CD14-positive monocyte (primary cell): ENCODE data around the gene ALDH1B1. TPM values are rescaled to one million over a fixed set of nuclear protein-coding genes. Genes with fewer than 3 reads are reported as not detected.

ENCODE experiments used
- DNase-seq, 3 donors: peaks; one replicate each; pipeline ENCODE4 v3.0.0-alpha.2; 2011 to 2022
- H2AFZ ChIP-seq: 2 replicates; pipeline ENCODE4 v1.6.0; 2012; ENCODE audit warnings: mild to moderate bottlenecking, low read depth, low read length, inconsistent platforms; ENCODE audit not compliant: insufficient read depth, poor library complexity, severe bottlenecking
- H3K27ac ChIP-seq, 2 donors: 1 replicate in 1 of 2; 2 replicates in 1 of 2; pipeline ENCODE4 v1.5.1; 2012 to 2013; ENCODE audit warnings: low read length in 2 of 2, control low read depth in 1 of 2, inconsistent platforms in 1 of 2, low read depth in 1 of 2, mild to moderate bottlenecking in 1 of 2
- H3K27me3 ChIP-seq, 2 donors: one replicate each; pipeline versions ENCODE4 v1.6.0 to v1.6.1; 2011 to 2013; ENCODE audit warnings: low read length in 2 of 2; ENCODE audit not compliant: control insufficient read depth in 2 of 2, insufficient read depth in 2 of 2
- H3K36me3 ChIP-seq, 2 donors: replicated peaks in 1 of 2; 1 replicate in 1 of 2; 2 replicates in 1 of 2; pipeline versions ENCODE4 v1.5.1 to v1.6.1; 2012 to 2013; ENCODE audit warnings: low read length in 2 of 2, control low read depth in 1 of 2, inconsistent platforms in 1 of 2, mild to moderate bottlenecking in 1 of 2; ENCODE audit not compliant: insufficient read depth in 2 of 2, control insufficient read depth in 1 of 2
- H3K4me1 ChIP-seq, 2 donors: 1 replicate in 1 of 2; 2 replicates in 1 of 2; pipeline versions ENCODE4 v1.5.1 to v1.6.1; 2012 to 2013; ENCODE audit warnings: low read length in 2 of 2, control low read depth in 1 of 2, inconsistent platforms in 1 of 2, mild to moderate bottlenecking in 1 of 2, moderate library complexity in 1 of 2; ENCODE audit not compliant: insufficient read depth in 2 of 2, control insufficient read depth in 1 of 2
- H3K4me2 ChIP-seq: replicated peaks from 2 replicates; pipeline ENCODE3; 2012; ENCODE audit warnings: low read length, moderate library complexity, mild to moderate bottlenecking; ENCODE audit not compliant: poor library complexity, severe bottlenecking; ENCODE audit errors: extremely low read depth
- H3K4me3 ChIP-seq, 3 experiments: fragments of 200-600 bp in 1 of 3; sonication (generic) in 1 of 3; replicated peaks in 1 of 3; 1 replicate in 2 of 3; 2 replicates in 1 of 3; pipeline ENCODE4 v1.5.1; 2011 to 2013; ENCODE audit warnings: low read length in 3 of 3, mild to moderate bottlenecking in 3 of 3, control low read depth in 2 of 3, low read depth in 2 of 3, inconsistent platforms in 1 of 3, moderate library complexity in 1 of 3
- H3K79me2 ChIP-seq: 2 replicates; pipeline ENCODE4 v1.6.0; 2012; ENCODE audit warnings: mild to moderate bottlenecking, control low read depth, inconsistent platforms, low read length, moderate library complexity; ENCODE audit not compliant: insufficient read depth
- H3K9ac ChIP-seq: 2 replicates; pipeline ENCODE4 v1.6.0; 2017; ENCODE audit warnings: low read length, mild to moderate bottlenecking; ENCODE audit not compliant: insufficient read depth, poor library complexity, severe bottlenecking
- H3K9me3 ChIP-seq, 2 donors: replicated peaks in 1 of 2; 1 replicate in 1 of 2; 2 replicates in 1 of 2; pipeline versions ENCODE4 v1.5.1 to v1.6.1; 2012 to 2013; ENCODE audit warnings: low read length in 2 of 2, control low read depth in 1 of 2; ENCODE audit not compliant: control insufficient read depth in 1 of 2, insufficient read depth in 1 of 2
- H4K20me1 ChIP-seq: 2 replicates; pipeline ENCODE4 v1.6.0; 2012; ENCODE audit warnings: mild to moderate bottlenecking, low read length, control low read depth, moderate library complexity; ENCODE audit not compliant: insufficient read depth
- H3K27ac Mint-ChIP-seq, 7 donors: one replicate each; pipeline ENCODE4 v1.8.0; 2020; ENCODE audit warnings: mild to moderate bottlenecking in 7 of 7, mixed read lengths in 7 of 7, moderate library complexity in 6 of 7, inconsistent platforms in 2 of 7
- H3K27me3 Mint-ChIP-seq, 3 donors: one replicate each; pipeline ENCODE4 v1.8.0; 2021 to 2022; ENCODE audit warnings: low read depth in 3 of 3, mild to moderate bottlenecking in 3 of 3, mixed read lengths in 3 of 3, moderate library complexity in 3 of 3, inconsistent platforms in 1 of 3
- H3K36me3 Mint-ChIP-seq, 2 donors: one replicate each; pipeline ENCODE4 v1.8.0; 2020; ENCODE audit warnings: mixed read lengths in 2 of 2, inconsistent platforms in 1 of 2, mild to moderate bottlenecking in 1 of 2
- H3K4me1 Mint-ChIP-seq: one replicate; pipeline ENCODE4 v1.8.0; 2020; ENCODE audit warnings: mild to moderate bottlenecking, mixed read lengths
- H3K4me3 Mint-ChIP-seq, 2 donors: one replicate each; pipeline ENCODE4 v1.8.0; 2020; ENCODE audit warnings: mild to moderate bottlenecking in 2 of 2, mixed read lengths in 2 of 2, moderate library complexity in 1 of 2
- H3K9me3 Mint-ChIP-seq, 7 donors: one replicate each; pipeline ENCODE4 v1.8.0; 2020 to 2022; ENCODE audit warnings: mixed read lengths in 7 of 7, mild to moderate bottlenecking in 6 of 7, moderate library complexity in 6 of 7, inconsistent platforms in 2 of 7
- WGBS: methylation state at CpG from one replicate; pipeline ENCODE4 v1.1.5; 2013; ENCODE audit warnings: missing lambda C conversion rate; ENCODE audit not compliant: insufficient coverage; 5-methylcytosine and 5-hydroxymethylcytosine counted together
- intact Hi-C, 2 donors: fragments of 100-400 bp; cut with micrococcal nuclease; formaldehyde crosslinking; loops; one replicate each; pipeline versions ENCODE4 v1.15.0 to v1.15.1; 2023
- polyA plus RNA-seq, 3 donors: library from polyadenylated mRNA; depleted of rRNA in 1 of 3; unstranded in 2 of 3; stranded (reverse) in 1 of 3; fragments of 300-500 nt in 2 of 3; fragments of >200 nt in 1 of 3; fragmentation: Illumina TruSeq in 2 of 3; gene quantifications; 1 replicate in 2 of 3; 2 replicates in 1 of 3; pipeline ENCODE4 v1.2.3, GENCODE V29; 2012 to 2021
- TF ChIP-seq, protein P1 (sequence below): fragments of 200-600 bp; IDR thresholded peaks from one replicate; pipeline ENCODE4 v1.8.0; 2022; ENCODE audit warnings: antibody characterized with exemption, mild to moderate bottlenecking

ALDH1B1 gene
- polyA plus RNA-seq, 3 donors, result 1.00 to 4.5 (median 3.8) TPM

DNA sequence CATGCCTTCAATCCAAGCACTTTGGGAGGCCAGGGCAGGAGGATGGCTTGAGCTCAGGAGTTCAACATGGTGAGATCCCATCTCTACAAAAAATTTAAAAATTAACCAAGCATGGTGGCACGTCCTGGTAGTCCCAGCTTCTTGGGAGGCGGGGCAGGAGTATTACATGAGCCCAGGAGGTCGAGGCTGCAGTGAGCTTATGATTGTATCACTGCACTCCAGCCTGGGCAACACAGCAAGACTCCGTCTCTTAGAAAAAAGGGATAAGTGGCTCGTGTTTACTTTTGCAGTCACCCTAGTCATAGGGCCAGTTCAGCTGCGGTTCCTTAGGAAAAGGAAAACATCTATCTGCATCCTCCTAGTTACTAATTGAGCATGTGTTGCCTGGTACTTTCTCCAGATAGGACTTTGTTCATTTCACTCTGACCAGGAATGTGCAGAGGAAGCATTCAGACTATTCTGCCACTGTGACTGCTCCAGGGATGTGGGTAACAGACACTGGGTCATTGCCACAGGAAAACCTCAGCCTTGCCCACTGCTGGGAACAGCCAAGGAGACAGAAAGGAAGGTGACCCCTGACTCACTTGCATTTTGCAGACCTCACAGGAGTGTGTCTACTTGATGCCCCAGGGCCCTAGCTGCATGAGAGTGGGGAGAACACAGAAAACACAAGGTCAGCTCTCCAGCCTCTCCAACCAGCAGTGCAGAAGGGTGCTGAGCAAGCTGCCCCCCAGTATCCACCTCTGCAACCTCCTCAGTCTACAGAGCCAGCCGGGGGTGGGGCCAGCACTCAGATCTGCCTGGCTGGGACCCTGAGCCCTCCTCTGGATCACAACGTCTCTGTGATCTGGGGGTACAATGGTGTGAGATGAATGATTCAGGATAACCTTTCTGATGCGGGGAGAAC, 33.9 kb upstream of the ALDH1B1 start:
- 66% methylated on average over 8 of the region's 9 CpGs for WGBS
- intact Hi-C loops, result no loop called here
- no peaks in the 10 kb centered on the region for H3K79me2 ChIP-seq
- H3K27me3 ChIP-seq, result no peaks in the 10 kb centered on the region
- TF ChIP-seq, protein P1, sequence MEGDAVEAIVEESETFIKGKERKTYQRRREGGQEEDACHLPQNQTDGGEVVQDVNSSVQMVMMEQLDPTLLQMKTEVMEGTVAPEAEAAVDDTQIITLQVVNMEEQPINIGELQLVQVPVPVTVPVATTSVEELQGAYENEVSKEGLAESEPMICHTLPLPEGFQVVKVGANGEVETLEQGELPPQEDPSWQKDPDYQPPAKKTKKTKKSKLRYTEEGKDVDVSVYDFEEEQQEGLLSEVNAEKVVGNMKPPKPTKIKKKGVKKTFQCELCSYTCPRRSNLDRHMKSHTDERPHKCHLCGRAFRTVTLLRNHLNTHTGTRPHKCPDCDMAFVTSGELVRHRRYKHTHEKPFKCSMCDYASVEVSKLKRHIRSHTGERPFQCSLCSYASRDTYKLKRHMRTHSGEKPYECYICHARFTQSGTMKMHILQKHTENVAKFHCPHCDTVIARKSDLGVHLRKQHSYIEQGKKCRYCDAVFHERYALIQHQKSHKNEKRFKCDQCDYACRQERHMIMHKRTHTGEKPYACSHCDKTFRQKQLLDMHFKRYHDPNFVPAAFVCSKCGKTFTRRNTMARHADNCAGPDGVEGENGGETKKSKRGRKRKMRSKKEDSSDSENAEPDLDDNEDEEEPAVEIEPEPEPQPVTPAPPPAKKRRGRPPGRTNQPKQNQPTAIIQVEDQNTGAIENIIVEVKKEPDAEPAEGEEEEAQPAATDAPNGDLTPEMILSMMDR, result no peak
- H3K36me3 ChIP-seq, result no peaks in the 10 kb centered on the region
- H3K9ac ChIP-seq, result no peak overlapping the region
- no peak overlapping the region for H3K27ac ChIP-seq
- H3K4me2 ChIP-seq, result no peak overlapping the region
- H3K27ac Mint-ChIP-seq, result no peak overlapping the region
- peaks cover 0 to 5% (median 0%) of the 10 kb centered on the region in 7 donors for H3K9me3 Mint-ChIP-seq
- H3K4me1 ChIP-seq, result peaks cover 0 to 6% of the 10 kb centered on the region in 2 donors
- H2AFZ ChIP-seq, result no peak overlapping the region
- no peaks in the 10 kb centered on the region for H3K36me3 Mint-ChIP-seq
- no peak for DNase-seq
- H4K20me1 ChIP-seq, result no peaks in the 10 kb centered on the region
- no peak overlapping the region for H3K4me3 Mint-ChIP-seq
- peaks cover 9% of the 10 kb centered on the region for H3K4me1 Mint-ChIP-seq
- no peaks in the 10 kb centered on the region for H3K9me3 ChIP-seq
- H3K4me3 ChIP-seq, result no peak overlapping the region
- peaks cover 0 to 3% (median 2%) of the 10 kb centered on the region in 3 donors for H3K27me3 Mint-ChIP-seq

DNA sequence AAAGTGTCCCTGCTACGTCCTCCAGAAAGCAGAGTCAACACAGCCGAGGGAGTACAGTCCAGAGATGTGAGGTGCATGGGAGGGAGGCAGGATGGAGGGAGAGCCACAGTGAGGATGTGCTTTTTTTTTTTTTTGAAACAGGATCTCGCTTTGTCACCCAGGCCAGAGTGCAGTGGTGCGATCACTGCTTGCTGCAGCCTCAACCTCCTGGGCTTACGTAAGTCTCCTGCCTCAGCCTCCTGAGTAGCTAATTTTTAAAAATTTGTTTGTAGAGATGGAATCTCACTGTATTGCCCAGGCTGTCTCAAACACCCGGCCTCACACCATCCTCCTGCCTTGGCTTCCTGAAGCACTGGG, 33.2 kb upstream of the ALDH1B1 start:
- Histone ChIP-seq H3K9ac (no peak overlapping the region), H3K4me1 (peaks cover 0 to 6% of the 10 kb centered on the region in 2 donors), H4K20me1 (no peaks in the 10 kb centered on the region), H3K4me2 (no peak overlapping the region), H3K36me3 (no peaks in the 10 kb centered on the region), H3K27me3 (no peaks in the 10 kb centered on the region), H3K79me2 (no peaks in the 10 kb centered on the region), H3K27ac (no peak overlapping the region), H3K4me3 (no peak overlapping the region), H3K9me3 (no peaks in the 10 kb centered on the region), H2AFZ (no peak overlapping the region)
- peaks cover 9% of the 10 kb centered on the region for H3K4me1 Mint-ChIP-seq
- peaks cover 0 to 5% (median 0%) of the 10 kb centered on the region in 7 donors for H3K9me3 Mint-ChIP-seq
- peak overlapping the region in 1 of 7 donors; percentile 42 for H3K27ac Mint-ChIP-seq
- 86% methylated on average over 2 of the region's 6 CpGs for WGBS
- TF ChIP-seq, protein P1, result no peak
- H3K4me3 Mint-ChIP-seq, result no peak overlapping the region
- intact Hi-C loops, result no loop called here
- DNase-seq, result no peak
- peaks cover 0 to 2% (median 1%) of the 10 kb centered on the region in 3 donors for H3K27me3 Mint-ChIP-seq
- no peaks in the 10 kb centered on the region for H3K36me3 Mint-ChIP-seq
